Measurements from ENCODE around the gene GNG4.

The GNG4 gene

DNA sequence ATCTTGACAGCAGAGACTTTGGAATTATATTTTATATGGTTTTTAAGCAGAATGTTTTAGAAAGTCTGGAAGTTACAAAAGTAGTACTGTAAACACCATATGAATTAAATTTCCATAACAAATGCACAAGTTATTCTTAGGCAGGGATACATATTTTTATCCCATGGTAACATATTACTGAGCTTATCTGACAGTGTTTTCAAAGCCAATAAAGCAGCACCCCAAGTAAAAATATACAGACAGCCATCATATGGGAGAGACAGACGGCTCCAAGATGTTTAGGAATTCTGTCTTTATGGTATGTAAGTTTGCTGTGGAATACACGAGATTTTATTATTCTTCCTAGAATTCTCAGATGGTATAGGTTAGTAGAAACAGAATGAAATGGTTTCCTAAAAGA, 12.0 kb upstream of the GNG4 start:
- H3K4me3 ChIP-seq (ENCODE audit: low read length) = no peak overlapping the region
- no peak for DNase-seq (ENCODE audit: low read depth)
- TF ChIP-seq, protein P1, sequence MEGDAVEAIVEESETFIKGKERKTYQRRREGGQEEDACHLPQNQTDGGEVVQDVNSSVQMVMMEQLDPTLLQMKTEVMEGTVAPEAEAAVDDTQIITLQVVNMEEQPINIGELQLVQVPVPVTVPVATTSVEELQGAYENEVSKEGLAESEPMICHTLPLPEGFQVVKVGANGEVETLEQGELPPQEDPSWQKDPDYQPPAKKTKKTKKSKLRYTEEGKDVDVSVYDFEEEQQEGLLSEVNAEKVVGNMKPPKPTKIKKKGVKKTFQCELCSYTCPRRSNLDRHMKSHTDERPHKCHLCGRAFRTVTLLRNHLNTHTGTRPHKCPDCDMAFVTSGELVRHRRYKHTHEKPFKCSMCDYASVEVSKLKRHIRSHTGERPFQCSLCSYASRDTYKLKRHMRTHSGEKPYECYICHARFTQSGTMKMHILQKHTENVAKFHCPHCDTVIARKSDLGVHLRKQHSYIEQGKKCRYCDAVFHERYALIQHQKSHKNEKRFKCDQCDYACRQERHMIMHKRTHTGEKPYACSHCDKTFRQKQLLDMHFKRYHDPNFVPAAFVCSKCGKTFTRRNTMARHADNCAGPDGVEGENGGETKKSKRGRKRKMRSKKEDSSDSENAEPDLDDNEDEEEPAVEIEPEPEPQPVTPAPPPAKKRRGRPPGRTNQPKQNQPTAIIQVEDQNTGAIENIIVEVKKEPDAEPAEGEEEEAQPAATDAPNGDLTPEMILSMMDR (conservative IDR thresholded peaks at IDR 0.05; ENCODE audit: low read length) = no peak

DNA sequence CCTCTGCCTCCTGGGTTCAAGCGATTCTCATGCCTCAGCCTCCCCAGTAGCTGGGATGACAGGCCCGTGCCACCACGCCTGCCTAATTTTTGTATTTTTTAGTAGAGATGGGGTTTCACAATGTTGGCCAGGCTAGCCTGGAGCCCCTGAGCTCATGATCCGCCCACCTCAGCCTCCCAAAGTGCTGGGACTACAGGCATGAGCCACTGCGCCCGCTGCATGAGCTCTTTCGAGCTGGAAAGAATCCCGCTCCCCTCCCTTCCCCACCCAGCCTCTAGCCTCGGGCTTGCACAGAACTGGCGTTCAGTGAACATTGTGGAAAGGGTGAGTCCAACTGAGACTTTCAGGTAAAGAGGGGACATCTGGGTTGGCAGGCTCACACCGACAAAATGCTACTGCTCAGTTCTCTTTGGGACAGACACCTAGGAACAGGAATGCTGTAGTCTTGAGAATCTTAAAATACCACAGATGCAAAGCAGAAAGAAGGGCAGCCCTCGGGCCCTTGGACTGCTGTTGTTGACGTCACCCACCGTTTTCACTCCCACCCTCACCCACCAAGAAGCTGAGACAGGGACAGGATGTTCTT, 9.7 kb upstream of the GNG4 start:
- TF ChIP-seq, protein P1 (conservative IDR thresholded peaks at IDR 0.05; ENCODE audit: low read length) = no peak
- H3K4me3 ChIP-seq (ENCODE audit: low read length) = no peak overlapping the region
- DNase-seq (ENCODE audit: low read depth) = no peak

DNA sequence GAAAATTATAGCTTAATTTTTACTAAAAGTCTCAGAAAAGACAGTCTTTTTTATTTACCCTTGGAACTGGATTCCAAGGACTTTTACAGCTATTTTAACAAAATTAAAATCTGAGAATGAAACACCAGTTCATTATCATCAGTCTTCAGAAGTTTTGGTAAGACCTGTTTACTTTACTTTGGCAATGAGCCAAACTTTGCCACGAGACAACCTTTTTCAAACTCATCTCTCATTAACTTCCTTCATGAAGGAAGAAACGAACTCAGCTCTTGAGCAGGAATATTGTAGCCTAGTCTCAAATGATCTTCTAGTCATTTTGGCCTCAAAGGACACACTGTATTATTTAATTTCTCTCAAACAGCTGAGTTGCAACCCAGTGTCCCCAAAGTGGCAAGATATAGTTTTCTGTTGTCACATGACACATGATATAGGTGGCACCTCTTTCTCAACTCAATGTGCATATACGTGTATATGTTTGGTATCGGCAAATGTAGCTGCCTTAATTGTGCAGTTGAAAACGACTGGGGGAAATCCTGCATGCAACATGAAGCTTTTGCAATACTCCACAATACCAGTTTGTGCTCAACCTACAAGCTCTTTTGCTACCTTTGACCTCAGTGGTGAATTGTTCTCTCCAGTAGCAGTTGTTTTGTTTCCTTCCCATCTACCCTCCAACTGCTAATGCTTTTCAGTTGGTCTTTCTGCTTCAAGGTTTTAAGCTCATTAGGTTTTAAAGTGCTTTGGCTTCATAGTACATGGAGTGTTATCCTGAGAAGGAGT, 8.4 kb upstream of the GNG4 start:
- no peak for DNase-seq (ENCODE audit: low read depth)
- TF ChIP-seq, protein P1 (conservative IDR thresholded peaks at IDR 0.05; ENCODE audit: low read length) = no peak
- H3K4me3 ChIP-seq (ENCODE audit: low read length) = no peak overlapping the region

- no peak for DNase-seq (ENCODE audit: low read depth)
These were observed 7.7 kb upstream of the GNG4 start for GRCh38 chr1:235657269-235657668.

GRCh38 chr1:235652364-235652763, 2.8 kb upstream of the GNG4 start:
- DNase-seq (ENCODE audit: low read depth) = no peak
- TF ChIP-seq, protein P1 (conservative IDR thresholded peaks at IDR 0.05; ENCODE audit: low read length) = no peak
- no peak overlapping the region for H3K4me3 ChIP-seq (ENCODE audit: low read length)

More at GRCh38 chr1:235657269-235657668, 7.7 kb upstream of the GNG4 start:
- H3K4me3 ChIP-seq (ENCODE audit: low read length) = no peak overlapping the region
- TF ChIP-seq, protein P1 (conservative IDR thresholded peaks at IDR 0.05; ENCODE audit: low read length) = no peak

GRCh38 chr1:235651170-235651806, 1.7 kb upstream of the GNG4 start:
- TF ChIP-seq, protein P1 (conservative IDR thresholded peaks at IDR 0.05; ENCODE audit: low read length) = no peak
- H3K4me3 ChIP-seq (ENCODE audit: low read length) = no peak overlapping the region
- DNase-seq (ENCODE audit: low read depth) = no peak
